Liver (tissue), 9 donors: ENCODE measurements around the gene BEGAIN. TPM values are rescaled to one million over a fixed set of nuclear protein-coding genes. Genes with fewer than 3 reads are reported as not detected.

Source experiments
- DNase-seq: peaks from one replicate; pipeline ENCODE4 v3.0.0-alpha.2; 2017; ENCODE audit warnings: low spot score
- H3K27ac ChIP-seq, 2 donors: one replicate each; pipeline ENCODE4 v1.7.0; 2013; ENCODE audit warnings: inconsistent platforms in 2 of 2, low read length in 2 of 2, control low read depth in 1 of 2, low read depth in 1 of 2, mild to moderate bottlenecking in 1 of 2
- H3K27me3 ChIP-seq, 4 donors: one replicate each; pipeline versions ENCODE4 v1.6.1 to v1.7.0; 2013; ENCODE audit warnings: low read length in 3 of 4, inconsistent platforms in 1 of 4, mild to moderate bottlenecking in 1 of 4, moderate library complexity in 1 of 4; ENCODE audit not compliant: control insufficient read depth in 4 of 4, insufficient read depth in 4 of 4
- H3K36me3 ChIP-seq, 4 donors: one replicate each; pipeline versions ENCODE4 v1.6.1 to v1.7.0; 2013; ENCODE audit warnings: low read length in 3 of 4, mild to moderate bottlenecking in 3 of 4, low read depth in 1 of 4, moderate library complexity in 1 of 4; ENCODE audit not compliant: control insufficient read depth in 4 of 4, insufficient read depth in 3 of 4
- H3K4me1 ChIP-seq, 4 donors: one replicate each; pipeline versions ENCODE4 v1.6.1 to v1.7.0; 2013; ENCODE audit warnings: low read length in 3 of 4, mild to moderate bottlenecking in 3 of 4, moderate library complexity in 1 of 4; ENCODE audit not compliant: control insufficient read depth in 4 of 4, insufficient read depth in 4 of 4
- H3K4me3 ChIP-seq, 3 donors: one replicate each; pipeline versions ENCODE4 v1.6.1 to v1.7.0; 2013; ENCODE audit warnings: low read length in 3 of 3, control low read depth in 1 of 3, low read depth in 1 of 3, mild to moderate bottlenecking in 1 of 3
- H3K9ac ChIP-seq, 2 donors: one replicate each; pipeline ENCODE4 v1.7.0; 2013; ENCODE audit warnings: low read length in 2 of 2, mild to moderate bottlenecking in 2 of 2, moderate library complexity in 2 of 2, control low read depth in 1 of 2, low read depth in 1 of 2
- H3K9me3 ChIP-seq, 4 donors: one replicate each; pipeline versions ENCODE4 v1.6.1 to v1.7.0; 2013; ENCODE audit warnings: low read length in 3 of 4; ENCODE audit not compliant: control insufficient read depth in 4 of 4
- EGR1 ChIP-seq, 2 donors: IDR thresholded peaks; 2 replicates each; pipeline ENCODE4 v1.6.1; 2016 to 2018; ENCODE audit warnings: antibody characterized with exemption in 2 of 2, low read depth in 2 of 2
- FOXA1 ChIP-seq: IDR thresholded peaks from 2 replicates; pipeline ENCODE4 v1.6.1; 2016; ENCODE audit warnings: antibody characterized with exemption
- FOXA2 ChIP-seq: IDR thresholded peaks from 2 replicates; pipeline ENCODE4 v1.6.1; 2016; ENCODE audit warnings: antibody characterized with exemption
- GABPA ChIP-seq, 2 donors: IDR thresholded peaks in 1 of 2; conservative IDR thresholded peaks in 1 of 2; 2 replicates each; pipeline ENCODE4 v1.6.1; 2016; ENCODE audit warnings: antibody characterized with exemption in 2 of 2, mild to moderate bottlenecking in 1 of 2, moderate library complexity in 1 of 2
- HNF4G ChIP-seq: IDR thresholded peaks from 2 replicates; pipeline ENCODE4 v1.6.1; 2016; ENCODE audit warnings: antibody characterized with exemption
- NR2F2 ChIP-seq: IDR thresholded peaks from 2 replicates; pipeline ENCODE4 v1.6.1; 2016; ENCODE audit warnings: antibody characterized with exemption
- RXRA ChIP-seq, 2 donors: IDR thresholded peaks; 2 replicates each; pipeline ENCODE4 v1.6.1; 2017 to 2018; ENCODE audit warnings: antibody characterized with exemption in 2 of 2, mild to moderate bottlenecking in 1 of 2
- SP1 ChIP-seq: IDR thresholded peaks from 2 replicates; pipeline ENCODE4 v1.6.1; 2018; ENCODE audit warnings: antibody characterized with exemption, mild to moderate bottlenecking
- TAF1 ChIP-seq: conservative IDR thresholded peaks from 2 replicates; pipeline ENCODE4 v1.6.1; 2016; ENCODE audit warnings: antibody characterized with exemption, mild to moderate bottlenecking
- YY1 ChIP-seq: IDR thresholded peaks from 2 replicates; pipeline ENCODE4 v1.6.1; 2016; ENCODE audit warnings: antibody characterized with exemption, mild to moderate bottlenecking
- WGBS: extraction: QIAGEN DNeasy Blood & Tissue Kit; methylation state at CpG from one replicate; pipeline ENCODE4 v1.1.7; 2013; 5-methylcytosine and 5-hydroxymethylcytosine counted together
- polyA plus RNA-seq, 2 donors: library from polyadenylated mRNA; stranded (reverse) in 1 of 2; unstranded in 1 of 2; fragments of 200-250 nt in 1 of 2; fragments of >200 nt in 1 of 2; fragmentation: Nextera tagmentation in 1 of 2; extraction: Ambion mirVana in 1 of 2; gene quantifications; one replicate each; pipeline versions ENCODE4 v1.2.1 to v1.2.3, GENCODE V29; 2013 to 2015
- total RNA-seq, 2 donors: library from RNA; depleted of rRNA; stranded (reverse); fragments of >200 nt; gene quantifications; one replicate each; pipeline ENCODE4 v1.2.3, GENCODE V29; 2014
- TF ChIP-seq, protein P1 (sequence below): fragments of 150-350 bp; IDR thresholded peaks from 2 replicates; pipeline ENCODE4 v1.5.1; 2017; ENCODE audit warnings: improper control_type of control experiment, low read depth, low read length; ENCODE audit not compliant: missing input control
- TF ChIP-seq, protein P2 (sequence below): IDR thresholded peaks from 2 replicates; pipeline ENCODE4 v1.6.1; 2016; ENCODE audit warnings: antibody characterized with exemption, mild to moderate bottlenecking
- TF ChIP-seq, protein P3 (sequence below): IDR thresholded peaks from 2 replicates; pipeline ENCODE4 v1.6.1; 2016; ENCODE audit warnings: antibody characterized with exemption
- TF ChIP-seq, protein P4 (sequence below): IDR thresholded peaks from 2 replicates; pipeline ENCODE4 v1.6.1; 2016; ENCODE audit warnings: antibody characterized with exemption
- donor health status: healthy.
- donor health status: healthy.
- donor health status: healthy.
- donor health status: healthy.
- donor health status: healthy.

The BEGAIN gene
- total and polyA plus RNA-seq, 4 donors = 0.11 to 1.9 (median 0.29) TPM

DNA sequence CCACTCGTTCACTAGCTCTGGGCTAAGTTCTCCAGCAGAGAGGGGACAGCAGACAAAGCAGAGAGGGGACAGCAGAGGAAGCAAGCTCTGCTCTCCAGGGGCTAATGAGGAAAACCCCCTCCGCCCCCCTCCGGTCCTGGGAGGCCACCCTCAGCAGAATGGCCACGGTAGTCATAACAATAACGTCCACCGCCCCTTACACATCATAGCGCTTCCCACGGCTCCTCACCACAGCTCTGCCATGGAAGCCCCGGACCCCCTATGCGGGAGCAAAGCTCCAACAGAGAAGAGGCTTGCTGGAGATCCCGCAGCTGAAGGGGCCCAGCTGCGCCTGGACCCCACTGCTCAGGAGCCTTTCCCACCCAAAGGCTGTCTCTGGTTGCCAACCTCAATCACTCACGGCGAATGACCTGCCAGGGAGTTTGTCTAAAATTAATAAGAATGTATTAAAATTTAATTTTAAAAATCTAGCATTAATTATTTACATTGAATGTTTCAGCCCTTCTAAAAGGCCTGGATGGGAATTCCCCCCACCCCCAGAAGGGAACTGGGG, 17.4 kb downstream of the BEGAIN start:
- DNase-seq = no peak
- TF ChIP-seq, protein P1, sequence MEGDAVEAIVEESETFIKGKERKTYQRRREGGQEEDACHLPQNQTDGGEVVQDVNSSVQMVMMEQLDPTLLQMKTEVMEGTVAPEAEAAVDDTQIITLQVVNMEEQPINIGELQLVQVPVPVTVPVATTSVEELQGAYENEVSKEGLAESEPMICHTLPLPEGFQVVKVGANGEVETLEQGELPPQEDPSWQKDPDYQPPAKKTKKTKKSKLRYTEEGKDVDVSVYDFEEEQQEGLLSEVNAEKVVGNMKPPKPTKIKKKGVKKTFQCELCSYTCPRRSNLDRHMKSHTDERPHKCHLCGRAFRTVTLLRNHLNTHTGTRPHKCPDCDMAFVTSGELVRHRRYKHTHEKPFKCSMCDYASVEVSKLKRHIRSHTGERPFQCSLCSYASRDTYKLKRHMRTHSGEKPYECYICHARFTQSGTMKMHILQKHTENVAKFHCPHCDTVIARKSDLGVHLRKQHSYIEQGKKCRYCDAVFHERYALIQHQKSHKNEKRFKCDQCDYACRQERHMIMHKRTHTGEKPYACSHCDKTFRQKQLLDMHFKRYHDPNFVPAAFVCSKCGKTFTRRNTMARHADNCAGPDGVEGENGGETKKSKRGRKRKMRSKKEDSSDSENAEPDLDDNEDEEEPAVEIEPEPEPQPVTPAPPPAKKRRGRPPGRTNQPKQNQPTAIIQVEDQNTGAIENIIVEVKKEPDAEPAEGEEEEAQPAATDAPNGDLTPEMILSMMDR = no peak
- no peak for TF ChIP-seq FOXA2
- Histone ChIP-seq H3K4me1 (peaks cover 4 to 18% (median 9%) of the 10 kb centered on the region in 4 donors), H3K36me3 (no peaks in the 10 kb centered on the region), H3K4me3 (no peak overlapping the region), H3K27me3 (peaks cover 2 to 6% (median 4%) of the 10 kb centered on the region in 4 donors), H3K27ac (no peak overlapping the region), H3K9me3 (no peaks in the 10 kb centered on the region), H3K9ac (no peak overlapping the region)
- 39% methylated on average over 14 of the region's 14 CpGs for WGBS

DNA sequence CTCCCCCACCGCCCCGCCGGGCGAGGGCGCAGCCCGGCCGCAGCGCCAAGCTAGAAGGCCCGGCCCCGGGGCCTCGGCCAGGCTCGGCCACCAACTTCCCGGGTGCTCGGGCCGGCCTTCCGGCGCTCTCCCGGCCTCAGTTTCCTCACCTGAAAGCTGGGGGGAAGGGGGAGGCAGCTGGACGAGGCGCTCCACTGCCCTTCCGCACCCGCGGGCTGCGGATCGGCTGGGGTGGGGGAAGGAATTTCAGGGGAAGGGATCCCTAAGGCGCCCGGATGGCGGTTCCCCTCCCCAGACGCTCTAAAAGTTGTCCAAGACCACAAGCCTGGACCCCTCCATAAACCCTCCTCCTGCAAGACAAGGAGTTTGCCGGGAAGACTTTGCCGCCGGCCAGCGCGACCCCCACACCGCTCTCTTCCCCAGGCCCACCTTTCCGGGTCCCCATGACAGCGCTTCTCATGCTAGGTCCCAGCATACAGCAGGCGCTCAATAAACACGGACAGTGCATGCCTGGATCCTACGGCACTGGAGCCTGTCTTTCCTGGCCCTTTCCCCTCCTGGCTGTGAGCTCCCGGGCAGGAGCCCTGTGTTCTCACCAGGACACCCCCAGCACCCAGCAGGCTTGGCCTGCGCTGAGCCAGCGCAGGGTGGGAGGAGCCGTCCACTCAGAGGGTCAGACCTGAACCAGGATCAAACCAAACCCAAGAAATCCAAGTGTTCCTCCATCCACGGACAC, 18.1 kb downstream of the BEGAIN start:
- no peak overlapping the region for H3K9ac ChIP-seq
- H3K4me1 ChIP-seq = peaks cover 4 to 18% (median 9%) of the 10 kb centered on the region in 4 donors
- no peak for TF ChIP-seq RXRA (IDR thresholded peaks at IDR 0.05)
- TF ChIP-seq NR2F2 = no peak
- TF ChIP-seq, protein P2, sequence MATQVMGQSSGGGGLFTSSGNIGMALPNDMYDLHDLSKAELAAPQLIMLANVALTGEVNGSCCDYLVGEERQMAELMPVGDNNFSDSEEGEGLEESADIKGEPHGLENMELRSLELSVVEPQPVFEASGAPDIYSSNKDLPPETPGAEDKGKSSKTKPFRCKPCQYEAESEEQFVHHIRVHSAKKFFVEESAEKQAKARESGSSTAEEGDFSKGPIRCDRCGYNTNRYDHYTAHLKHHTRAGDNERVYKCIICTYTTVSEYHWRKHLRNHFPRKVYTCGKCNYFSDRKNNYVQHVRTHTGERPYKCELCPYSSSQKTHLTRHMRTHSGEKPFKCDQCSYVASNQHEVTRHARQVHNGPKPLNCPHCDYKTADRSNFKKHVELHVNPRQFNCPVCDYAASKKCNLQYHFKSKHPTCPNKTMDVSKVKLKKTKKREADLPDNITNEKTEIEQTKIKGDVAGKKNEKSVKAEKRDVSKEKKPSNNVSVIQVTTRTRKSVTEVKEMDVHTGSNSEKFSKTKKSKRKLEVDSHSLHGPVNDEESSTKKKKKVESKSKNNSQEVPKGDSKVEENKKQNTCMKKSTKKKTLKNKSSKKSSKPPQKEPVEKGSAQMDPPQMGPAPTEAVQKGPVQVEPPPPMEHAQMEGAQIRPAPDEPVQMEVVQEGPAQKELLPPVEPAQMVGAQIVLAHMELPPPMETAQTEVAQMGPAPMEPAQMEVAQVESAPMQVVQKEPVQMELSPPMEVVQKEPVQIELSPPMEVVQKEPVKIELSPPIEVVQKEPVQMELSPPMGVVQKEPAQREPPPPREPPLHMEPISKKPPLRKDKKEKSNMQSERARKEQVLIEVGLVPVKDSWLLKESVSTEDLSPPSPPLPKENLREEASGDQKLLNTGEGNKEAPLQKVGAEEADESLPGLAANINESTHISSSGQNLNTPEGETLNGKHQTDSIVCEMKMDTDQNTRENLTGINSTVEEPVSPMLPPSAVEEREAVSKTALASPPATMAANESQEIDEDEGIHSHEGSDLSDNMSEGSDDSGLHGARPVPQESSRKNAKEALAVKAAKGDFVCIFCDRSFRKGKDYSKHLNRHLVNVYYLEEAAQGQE = no peak
- TF ChIP-seq, protein P3, sequence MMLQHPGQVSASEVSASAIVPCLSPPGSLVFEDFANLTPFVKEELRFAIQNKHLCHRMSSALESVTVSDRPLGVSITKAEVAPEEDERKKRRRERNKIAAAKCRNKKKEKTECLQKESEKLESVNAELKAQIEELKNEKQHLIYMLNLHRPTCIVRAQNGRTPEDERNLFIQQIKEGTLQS = no peak
- no peak for TF ChIP-seq GABPA (IDR thresholded peaks at IDR 0.05 in 1 of 2, conservative IDR thresholded peaks at IDR 0.05 in 1 of 2)
- TF ChIP-seq, protein P4, sequence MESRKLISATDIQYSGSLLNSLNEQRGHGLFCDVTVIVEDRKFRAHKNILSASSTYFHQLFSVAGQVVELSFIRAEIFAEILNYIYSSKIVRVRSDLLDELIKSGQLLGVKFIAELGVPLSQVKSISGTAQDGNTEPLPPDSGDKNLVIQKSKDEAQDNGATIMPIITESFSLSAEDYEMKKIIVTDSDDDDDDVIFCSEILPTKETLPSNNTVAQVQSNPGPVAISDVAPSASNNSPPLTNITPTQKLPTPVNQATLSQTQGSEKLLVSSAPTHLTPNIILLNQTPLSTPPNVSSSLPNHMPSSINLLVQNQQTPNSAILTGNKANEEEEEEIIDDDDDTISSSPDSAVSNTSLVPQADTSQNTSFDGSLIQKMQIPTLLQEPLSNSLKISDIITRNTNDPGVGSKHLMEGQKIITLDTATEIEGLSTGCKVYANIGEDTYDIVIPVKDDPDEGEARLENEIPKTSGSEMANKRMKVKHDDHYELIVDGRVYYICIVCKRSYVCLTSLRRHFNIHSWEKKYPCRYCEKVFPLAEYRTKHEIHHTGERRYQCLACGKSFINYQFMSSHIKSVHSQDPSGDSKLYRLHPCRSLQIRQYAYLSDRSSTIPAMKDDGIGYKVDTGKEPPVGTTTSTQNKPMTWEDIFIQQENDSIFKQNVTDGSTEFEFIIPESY = no peak
- TF ChIP-seq FOXA2 = no peak
- no peak for TF ChIP-seq FOXA1
- no peak for TF ChIP-seq YY1
- TF ChIP-seq SP1 = no peak
- no peak for TF ChIP-seq TAF1
- TF ChIP-seq, protein P1 = no peak
- TF ChIP-seq EGR1 (IDR thresholded peaks at IDR 0.05; ENCODE audit: low read depth in 2 of 2) = no peak
- no peak for TF ChIP-seq HNF4G

More for the DNA sequence above, 18.1 kb downstream of the BEGAIN start:
- Histone ChIP-seq H3K4me3 (peak overlapping the region in 1 of 3 donors; percentile 48), H3K27me3 (peaks cover 2 to 6% (median 4%) of the 10 kb centered on the region in 4 donors), H3K27ac (no peak overlapping the region), H3K9me3 (no peaks in the 10 kb centered on the region), H3K36me3 (no peaks in the 10 kb centered on the region)
- WGBS = 6% methylated on average over 45 of the region's 45 CpGs
- DNase-seq = no peak
